ENCODE measurements around the gene PLAC8.

GRCh38 chr4:83128240-83128929, 13.9 kb upstream of the PLAC8 start:
- TF ChIP-seq CTCF (IDR thresholded peaks at IDR 0.05) = no peak
- no peak for TF ChIP-seq POLR2A (IDR thresholded peaks at IDR 0.05; ENCODE audit: low read depth)

All from esophagus muscularis mucosa (tissue), 3 donors.